ENCODE data around the gene NRG3. TPM values are rescaled to one million over a fixed set of nuclear protein-coding genes. Genes with fewer than 3 reads are reported as not detected.

NRG3 gene
- total RNA-seq, 4 donors from 2014 or later, result under 0.01 to 0.65 (median 0.17) TPM

DNA sequence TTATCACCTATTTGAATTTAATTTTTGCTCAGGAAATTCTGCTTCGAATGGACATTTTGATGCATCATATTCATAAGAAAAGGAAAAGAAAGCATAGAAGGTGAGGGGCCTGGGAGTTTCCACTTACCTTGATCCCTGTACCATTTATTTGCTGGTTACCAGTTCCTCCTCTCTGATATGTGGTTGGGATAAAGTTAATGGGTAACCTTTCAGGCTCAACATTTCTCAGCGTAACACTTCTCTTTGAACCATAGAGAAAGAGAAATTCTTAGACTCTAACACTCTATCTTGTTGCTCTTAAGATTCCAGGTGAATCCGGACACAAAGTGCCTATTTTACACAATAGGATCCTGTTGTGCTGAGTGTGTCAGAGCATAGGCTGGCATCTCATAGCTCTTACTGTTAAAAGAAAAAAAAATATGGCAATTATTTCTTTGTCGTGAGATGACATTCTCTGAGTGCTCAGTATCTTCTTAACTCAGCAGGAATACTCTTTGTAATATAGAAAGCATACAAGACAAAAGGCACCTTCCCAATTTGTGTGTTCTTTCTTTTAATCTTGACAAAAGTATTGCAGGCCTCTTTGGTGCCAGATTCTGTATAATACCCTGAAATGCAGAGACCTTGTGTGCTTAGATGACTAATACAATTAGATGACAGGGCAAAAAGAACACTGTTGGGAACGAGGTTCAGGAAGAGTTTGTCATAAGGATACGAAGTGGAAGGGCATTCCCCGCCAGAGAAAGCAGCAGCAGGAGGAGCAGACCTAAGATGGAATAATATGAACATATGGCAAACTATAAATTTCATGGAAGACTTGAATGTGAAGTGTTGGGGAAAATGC lies 689.6 kb downstream of the NRG3 start:
- TF ChIP-seq POLR2A (IDR thresholded peaks at IDR 0.05; ENCODE audit: low read depth) (no peak), CTCF (IDR thresholded peaks at IDR 0.05) (no peak), EP300 (IDR thresholded peaks at IDR 0.05) (no peak), POLR2AphosphoS5 (IDR thresholded peaks at IDR 0.05) (no peak)
- Histone ChIP-seq H3K27me3 (no peaks in the 10 kb centered on the region), H3K4me3 (no peak overlapping the region), H3K9me3 (no peaks in the 10 kb centered on the region), H3K36me3 (no peaks in the 10 kb centered on the region), H3K4me1 (no peaks in the 10 kb centered on the region), H3K27ac (replicated peaks in 1 of 4) (no peak overlapping the region)
- 89% methylated on average over 7 of the region's 7 CpGs for WGBS
- DNase-seq (ENCODE audit: extremely low spot score), result no peak
- intact Hi-C loops (cut with DNase I), result no loop called here

GRCh38 chr10:82565197-82565575 lies 690.2 kb downstream of the NRG3 start:
- DNase-seq (ENCODE audit: extremely low spot score), result no peak
- no peaks in the 10 kb centered on the region for H3K4me1 ChIP-seq
- H3K4me3 ChIP-seq, result no peak overlapping the region
- no peak overlapping the region for H3K27ac ChIP-seq (replicated peaks in 1 of 4)
- intact Hi-C loops (cut with DNase I), result no loop called here
- no peaks in the 10 kb centered on the region for H3K9me3 ChIP-seq
- TF ChIP-seq POLR2A (IDR thresholded peaks at IDR 0.05; ENCODE audit: low read depth) (no peak), CTCF (IDR thresholded peaks at IDR 0.05) (no peak), EP300 (IDR thresholded peaks at IDR 0.05) (no peak), POLR2AphosphoS5 (IDR thresholded peaks at IDR 0.05) (no peak)
- H3K36me3 ChIP-seq, result no peaks in the 10 kb centered on the region
- no peaks in the 10 kb centered on the region for H3K27me3 ChIP-seq

GRCh38 chr10:82572744-82573143 lies 697.8 kb downstream of the NRG3 start:
- TF ChIP-seq POLR2AphosphoS5 (IDR thresholded peaks at IDR 0.05) (no peak), CTCF (IDR thresholded peaks at IDR 0.05) (no peak), POLR2A (IDR thresholded peaks at IDR 0.05; ENCODE audit: low read depth) (no peak), EP300 (IDR thresholded peaks at IDR 0.05) (no peak)
- intact Hi-C loops (cut with DNase I), result no loop called here
- 76% methylated on average over 1 of the region's 1 CpG for WGBS

GRCh38 chr10:82574081-82574480 lies 699.1 kb downstream of the NRG3 start:
- H3K36me3 ChIP-seq, result no peaks in the 10 kb centered on the region
- intact Hi-C loops (cut with DNase I), result no loop called here
- WGBS, result 42% methylated on average over 2 of the region's 2 CpGs

More at GRCh38 chr10:82572744-82573143, 697.8 kb downstream of the NRG3 start:
- no peak for DNase-seq (ENCODE audit: extremely low spot score)
- H3K27ac ChIP-seq (replicated peaks in 1 of 4), result no peak overlapping the region
- no peaks in the 10 kb centered on the region for H3K9me3 ChIP-seq
- H3K4me3 ChIP-seq, result no peak overlapping the region
- no peaks in the 10 kb centered on the region for H3K4me1 ChIP-seq
- no peaks in the 10 kb centered on the region for H3K36me3 ChIP-seq
- no peaks in the 10 kb centered on the region for H3K27me3 ChIP-seq

More at GRCh38 chr10:82574081-82574480, 699.1 kb downstream of the NRG3 start:
- Histone ChIP-seq H3K4me1 (no peaks in the 10 kb centered on the region), H3K27me3 (no peaks in the 10 kb centered on the region), H3K27ac (replicated peaks in 1 of 4) (no peak overlapping the region), H3K9me3 (no peaks in the 10 kb centered on the region), H3K4me3 (no peak overlapping the region)
- TF ChIP-seq POLR2A (IDR thresholded peaks at IDR 0.05; ENCODE audit: low read depth), result no peak
- no peak for TF ChIP-seq CTCF (IDR thresholded peaks at IDR 0.05)
- no peak for TF ChIP-seq EP300 (IDR thresholded peaks at IDR 0.05)
- no peak for TF ChIP-seq POLR2AphosphoS5 (IDR thresholded peaks at IDR 0.05)
- DNase-seq (ENCODE audit: extremely low spot score), result no peak

All from esophagus muscularis mucosa (tissue), 4 donors.